Measurements from ENCODE around the gene TMEM138.
A peak's percentile ranks its signal among the peaks of the same experiment; 100 is the strongest.
"Not testable (repeated sequence)": the region's sequence is repeated elsewhere in the genome, so short reads cannot be mapped to it uniquely, and the experiment has no call there.

The TMEM138 gene

DNA sequence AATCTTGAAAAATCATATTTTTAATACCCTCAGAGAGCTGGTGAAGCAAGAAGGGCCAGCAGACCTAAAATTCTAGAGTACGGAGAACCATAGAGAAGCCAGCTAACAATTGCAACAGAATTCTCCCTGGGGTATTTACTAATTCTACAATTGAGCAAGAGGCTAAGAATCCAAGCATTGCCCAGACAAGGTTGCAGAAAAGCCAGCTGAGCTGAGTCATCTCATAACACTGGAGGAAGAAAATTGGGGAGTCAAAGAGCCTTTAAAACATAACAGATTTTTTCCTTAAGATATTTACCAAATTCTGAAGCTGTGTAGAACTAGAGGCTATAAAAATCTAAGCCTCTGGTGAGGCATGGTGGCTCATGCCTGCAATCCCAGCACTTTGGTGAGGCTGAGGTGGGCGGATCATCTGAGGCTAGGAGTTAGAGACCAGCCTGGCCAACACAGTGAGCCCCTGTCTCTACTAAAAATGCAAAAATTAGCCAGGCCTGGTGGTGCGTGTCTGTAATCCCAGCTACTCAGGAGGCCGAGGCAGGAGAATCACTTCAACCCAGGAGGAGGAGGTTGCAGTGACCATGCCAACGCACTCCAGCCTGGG lies 16.6 kb downstream of the TMEM138 start:
- H3K9ac ChIP-seq (ENCODE audit: insufficient read length, low read depth) = no peak overlapping the region
- TF ChIP-seq ZNF274 (IDR thresholded peaks at IDR 0.05; ENCODE audit: low read depth, low read length) (no peak), YY1 (IDR thresholded peaks at IDR 0.05; ENCODE audit: insufficient read depth, insufficient read length) (no peak), SUZ12 (IDR thresholded peaks at IDR 0.05; ENCODE audit: extremely low read depth, insufficient read depth, insufficient read length) (no peak)
- H3K4me1 ChIP-seq (ENCODE audit: insufficient read depth, insufficient read length) = peaks cover 4% of the 10 kb centered on the region
- no peaks in the 10 kb centered on the region for H3K27me3 ChIP-seq (ENCODE audit: insufficient read depth, insufficient read length)
- no peak for DNase-seq (ENCODE audit: low read depth, low spot score)
- H3K4me3 ChIP-seq (ENCODE audit: insufficient read length, low read depth) = no peak overlapping the region
- H3K9me3 ChIP-seq (ENCODE audit: insufficient read depth, low read length) = peaks cover 16% of the 10 kb centered on the region
- peaks cover 25% of the 10 kb centered on the region for H3K36me3 ChIP-seq (ENCODE audit: insufficient read depth, insufficient read length, low read length)

DNA sequence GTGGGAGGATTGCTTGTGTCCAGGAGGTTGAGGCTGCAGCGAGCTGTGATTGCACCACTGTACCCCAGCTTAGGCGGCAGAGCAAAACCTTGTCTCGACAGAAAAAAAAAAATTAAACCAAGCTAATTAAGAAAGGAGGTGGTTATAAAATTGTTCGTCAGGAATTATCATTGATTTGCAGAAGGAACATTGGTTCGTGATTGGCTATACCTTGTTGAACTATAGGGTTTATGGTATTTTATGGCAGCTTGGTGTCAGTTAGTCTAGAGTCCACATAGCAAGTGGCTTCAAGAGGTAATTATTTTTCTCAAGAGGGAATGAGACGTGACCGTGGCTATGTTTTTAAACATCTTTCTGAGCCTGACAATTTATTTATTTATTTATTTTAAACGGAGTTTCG lies 18.7 kb downstream of the TMEM138 start:
- Histone ChIP-seq H3K9me3 (ENCODE audit: insufficient read depth, low read length) (no peaks in the 10 kb centered on the region), H3K27me3 (ENCODE audit: insufficient read depth, insufficient read length) (no peaks in the 10 kb centered on the region), H3K4me1 (ENCODE audit: insufficient read depth, insufficient read length) (peaks cover 4% of the 10 kb centered on the region), H3K9ac (ENCODE audit: insufficient read length, low read depth) (no peak overlapping the region), H3K36me3 (ENCODE audit: insufficient read depth, insufficient read length, low read length) (peaks cover 18% of the 10 kb centered on the region), H3K4me3 (ENCODE audit: insufficient read length, low read depth) (no peak overlapping the region)
- TF ChIP-seq YY1 (IDR thresholded peaks at IDR 0.05; ENCODE audit: insufficient read depth, insufficient read length) (no peak), ZNF274 (IDR thresholded peaks at IDR 0.05; ENCODE audit: low read depth, low read length) (no peak), SUZ12 (IDR thresholded peaks at IDR 0.05; ENCODE audit: extremely low read depth, insufficient read depth, insufficient read length) (no peak)
- DNase-seq (ENCODE audit: low read depth, low spot score) = no peak

DNA sequence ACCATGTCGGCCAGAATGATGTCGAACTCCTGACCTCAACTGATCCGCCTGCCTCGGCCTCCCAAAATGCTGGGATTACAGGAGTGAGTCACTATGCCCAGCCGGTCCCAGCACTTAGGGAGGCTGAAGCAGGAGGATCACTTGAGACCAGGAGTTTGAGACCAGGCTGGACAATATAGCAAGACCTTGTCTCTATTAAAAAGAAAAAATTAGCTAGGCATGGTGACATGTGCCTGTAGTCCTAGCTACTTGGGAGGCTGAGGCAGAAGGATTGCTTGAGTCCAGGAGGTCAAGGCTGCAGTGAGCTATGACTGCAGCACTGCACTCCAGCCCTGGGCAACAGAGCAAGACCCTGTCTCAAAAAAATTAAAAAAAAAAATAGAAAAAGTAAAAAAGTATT lies 21.7 kb downstream of the TMEM138 start:
- H3K9me3 ChIP-seq (ENCODE audit: insufficient read depth, low read length); DNase-seq (ENCODE audit: low read depth, low spot score); H3K4me3 ChIP-seq (ENCODE audit: insufficient read length, low read depth); H3K9ac ChIP-seq (ENCODE audit: insufficient read length, low read depth); H3K4me1 ChIP-seq (ENCODE audit: insufficient read depth, insufficient read length); H3K27me3 ChIP-seq (ENCODE audit: insufficient read depth, insufficient read length); H3K36me3 ChIP-seq (ENCODE audit: insufficient read depth, insufficient read length, low read length): not testable (repeated sequence)

DNA sequence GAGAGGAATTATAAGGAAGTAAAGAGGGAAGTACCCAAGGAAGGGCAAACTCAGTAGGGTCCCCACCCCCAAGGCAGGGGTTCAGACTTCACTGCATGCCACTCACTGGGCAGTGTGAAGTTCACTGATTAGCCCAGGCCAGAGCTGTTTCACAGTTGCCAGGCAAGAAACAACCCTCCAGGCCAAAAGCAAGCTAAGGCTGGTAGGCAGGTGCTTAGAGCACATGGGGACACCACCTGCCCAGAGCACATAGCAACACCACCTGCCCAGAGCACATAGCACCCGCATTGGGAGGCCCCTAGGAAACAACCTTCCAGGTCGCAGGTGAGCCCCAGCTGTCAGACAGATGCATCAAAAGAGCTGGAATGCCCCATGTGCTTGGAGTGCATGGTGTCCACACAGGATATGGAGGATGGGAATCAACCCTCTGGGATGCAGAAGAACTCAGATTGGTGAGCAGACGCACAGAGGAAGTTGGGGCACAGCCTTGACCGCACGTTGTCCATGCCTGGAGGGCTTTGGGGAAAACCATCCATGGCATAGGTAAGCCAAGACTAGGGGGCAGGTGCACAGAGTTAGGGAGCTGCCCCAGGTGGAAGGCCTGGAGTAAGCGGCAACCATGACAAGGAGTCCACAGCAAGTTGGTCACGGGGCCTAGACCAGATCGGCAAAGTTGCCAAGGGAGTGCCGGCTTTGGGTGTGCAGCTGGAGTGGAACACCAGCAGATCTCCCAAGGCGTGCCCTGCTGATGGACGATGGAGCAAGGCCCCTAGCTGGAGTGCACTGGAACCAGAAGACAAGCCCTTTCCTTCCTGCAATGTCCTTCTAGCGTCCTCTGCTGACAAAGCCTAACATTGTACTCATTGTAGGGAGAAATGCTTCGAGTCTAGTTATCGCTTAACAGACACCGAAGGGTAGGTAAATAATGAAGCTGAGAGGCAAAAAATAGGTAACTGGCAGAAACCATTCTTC lies 22.4 kb downstream of the TMEM138 start:
- Histone ChIP-seq H3K9ac (ENCODE audit: insufficient read length, low read depth) (no peak overlapping the region), H3K4me1 (ENCODE audit: insufficient read depth, insufficient read length) (no peaks in the 10 kb centered on the region), H3K4me3 (ENCODE audit: insufficient read length, low read depth) (no peak overlapping the region), H3K27me3 (ENCODE audit: insufficient read depth, insufficient read length) (peaks cover 1% of the 10 kb centered on the region), H3K9me3 (ENCODE audit: insufficient read depth, low read length) (peaks cover under 1% of the 10 kb centered on the region; the same call in 1 of the 2 replicates), H3K36me3 (ENCODE audit: insufficient read depth, insufficient read length, low read length) (peaks cover 8% of the 10 kb centered on the region)
- TF ChIP-seq SUZ12 (IDR thresholded peaks at IDR 0.05; ENCODE audit: extremely low read depth, insufficient read depth, insufficient read length) = no peak
- no peak for DNase-seq (ENCODE audit: low read depth, low spot score)

DNA sequence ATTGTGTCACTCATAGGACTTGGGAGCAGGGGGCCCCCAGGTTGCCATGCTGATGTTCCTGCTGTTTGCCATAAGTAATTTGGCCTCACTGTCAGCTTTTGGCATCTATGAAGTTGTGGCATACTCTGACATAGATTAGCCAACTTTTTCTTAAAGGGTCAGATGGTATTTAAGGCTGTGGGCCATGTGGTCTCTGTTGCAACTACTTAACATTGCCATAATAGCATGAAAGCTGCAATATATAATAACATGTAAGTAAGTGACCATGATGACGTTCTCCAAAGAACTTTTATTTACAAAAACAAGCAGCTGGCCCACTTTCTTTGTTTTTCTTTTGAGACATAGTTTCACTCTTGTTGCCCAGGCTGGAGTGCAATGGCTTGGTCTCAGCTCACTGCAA lies 28.0 kb downstream of the TMEM138 start:
- no peak overlapping the region for H3K4me3 ChIP-seq (ENCODE audit: insufficient read length, low read depth)
- peaks cover 4% of the 10 kb centered on the region for H3K36me3 ChIP-seq (ENCODE audit: insufficient read depth, insufficient read length, low read length)
- peaks cover 6% of the 10 kb centered on the region for H3K27me3 ChIP-seq (ENCODE audit: insufficient read depth, insufficient read length)
- TF ChIP-seq ZNF274 (IDR thresholded peaks at IDR 0.05; ENCODE audit: low read depth, low read length) (no peak), SUZ12 (IDR thresholded peaks at IDR 0.05; ENCODE audit: extremely low read depth, insufficient read depth, insufficient read length) (no peak), YY1 (IDR thresholded peaks at IDR 0.05; ENCODE audit: insufficient read depth, insufficient read length) (no peak)
- peaks cover 3% of the 10 kb centered on the region for H3K4me1 ChIP-seq (ENCODE audit: insufficient read depth, insufficient read length)
- H3K9ac ChIP-seq (ENCODE audit: insufficient read length, low read depth) = no peak overlapping the region
- peaks cover 6% of the 10 kb centered on the region; the same call in 1 of the 2 replicates for H3K9me3 ChIP-seq (ENCODE audit: insufficient read depth, low read length)
- no peak for DNase-seq (ENCODE audit: low read depth, low spot score)

DNA sequence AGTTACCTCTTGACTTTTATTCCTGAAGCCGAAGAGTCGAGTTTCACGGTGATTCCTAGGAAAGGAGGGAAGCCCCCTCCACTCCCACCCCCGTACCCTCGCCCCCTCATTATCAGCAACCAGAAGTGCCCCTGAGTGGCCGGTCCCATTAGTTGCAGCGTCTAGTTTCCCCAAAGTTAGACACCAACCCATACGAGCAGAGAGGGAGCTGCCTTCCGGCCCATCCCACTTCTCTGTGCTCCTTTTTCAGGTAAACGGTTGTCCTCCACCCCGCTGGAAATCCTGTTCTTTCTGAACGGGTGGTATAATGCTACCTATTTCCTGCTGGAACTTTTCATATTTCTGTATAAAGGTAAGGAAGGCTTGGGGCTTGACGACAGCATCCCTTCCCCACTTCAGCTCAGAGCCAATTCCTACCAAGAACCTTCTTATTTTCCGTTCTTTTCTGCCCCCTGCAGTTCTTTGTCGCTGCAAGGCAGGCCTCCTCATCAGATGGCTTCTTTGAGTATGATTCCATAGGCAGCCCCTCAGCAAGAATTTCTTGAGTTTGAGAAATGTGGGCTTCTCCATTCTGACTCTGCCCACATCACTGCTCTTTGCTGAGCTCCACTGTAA lies 30.9 kb downstream of the TMEM138 start:
- Histone ChIP-seq H3K9ac (ENCODE audit: insufficient read length, low read depth) (peak overlapping the region; percentile 87), H3K9me3 (ENCODE audit: insufficient read depth, low read length) (peaks cover 6% of the 10 kb centered on the region; the same call in 1 of the 2 replicates), H3K4me1 (ENCODE audit: insufficient read depth, insufficient read length) (peaks cover 3% of the 10 kb centered on the region), H3K27me3 (ENCODE audit: insufficient read depth, insufficient read length) (peaks cover 6% of the 10 kb centered on the region), H3K36me3 (ENCODE audit: insufficient read depth, insufficient read length, low read length) (peaks cover 18% of the 10 kb centered on the region), H3K4me3 (ENCODE audit: insufficient read length, low read depth) (peak overlapping the region; percentile 78)
- TF ChIP-seq ZNF274 (IDR thresholded peaks at IDR 0.05; ENCODE audit: low read depth, low read length) (no peak), SUZ12 (IDR thresholded peaks at IDR 0.05; ENCODE audit: extremely low read depth, insufficient read depth, insufficient read length) (no peak), YY1 (IDR thresholded peaks at IDR 0.05; ENCODE audit: insufficient read depth, insufficient read length) (no peak)
- DNase-seq (ENCODE audit: low read depth, low spot score) = no peak

DNA sequence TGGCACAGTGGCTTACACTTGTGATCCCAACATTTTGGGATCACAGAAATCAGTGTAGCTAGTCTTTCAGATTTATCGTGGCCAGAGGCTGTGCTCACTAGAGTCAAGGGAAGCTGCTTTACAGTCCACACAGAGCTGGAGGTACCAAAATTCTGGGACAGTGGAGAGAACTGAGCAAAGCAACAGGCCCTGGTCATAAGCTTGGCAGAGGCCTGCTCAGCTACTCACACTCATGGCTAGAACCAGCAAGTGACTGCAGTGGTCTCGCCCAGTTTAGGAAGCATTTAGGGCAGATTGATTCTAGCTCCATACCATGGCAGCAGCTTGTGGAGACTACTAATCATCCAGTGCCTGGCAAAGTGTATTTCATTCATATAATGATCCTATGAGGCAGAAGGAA lies 39.0 kb downstream of the TMEM138 start:
- no peak for TF ChIP-seq YY1 (IDR thresholded peaks at IDR 0.05; ENCODE audit: insufficient read depth, insufficient read length)
- TF ChIP-seq ZNF274 (IDR thresholded peaks at IDR 0.05; ENCODE audit: low read depth, low read length) = no peak
- TF ChIP-seq SUZ12 (IDR thresholded peaks at IDR 0.05; ENCODE audit: extremely low read depth, insufficient read depth, insufficient read length) = no peak
- no peak for DNase-seq (ENCODE audit: low read depth, low spot score)

More for the DNA sequence above, 39.0 kb downstream of the TMEM138 start:
- Histone ChIP-seq H3K4me1 (ENCODE audit: insufficient read depth, insufficient read length) (no peaks in the 10 kb centered on the region), H3K9me3 (ENCODE audit: insufficient read depth, low read length) (no peaks in the 10 kb centered on the region), H3K27me3 (ENCODE audit: insufficient read depth, insufficient read length) (no peaks in the 10 kb centered on the region), H3K36me3 (ENCODE audit: insufficient read depth, insufficient read length, low read length) (peaks cover 71% of the 10 kb centered on the region), H3K4me3 (ENCODE audit: insufficient read length, low read depth) (no peak overlapping the region), H3K9ac (ENCODE audit: insufficient read length, low read depth) (no peak overlapping the region)

Data from NT2/D1 (cell line).